ENCODE data around the gene FOXN3. TPM values are rescaled to one million over a fixed set of nuclear protein-coding genes. Genes with fewer than 3 reads are reported as not detected.
A peak's percentile ranks its signal among the peaks of the same experiment; 100 is the strongest.

The FOXN3 gene
- total and polyA plus RNA-seq, 2 donors (not counting 1 experiment from before 2014, with no cell fraction given): 27.9 to 33.3 TPM

DNA sequence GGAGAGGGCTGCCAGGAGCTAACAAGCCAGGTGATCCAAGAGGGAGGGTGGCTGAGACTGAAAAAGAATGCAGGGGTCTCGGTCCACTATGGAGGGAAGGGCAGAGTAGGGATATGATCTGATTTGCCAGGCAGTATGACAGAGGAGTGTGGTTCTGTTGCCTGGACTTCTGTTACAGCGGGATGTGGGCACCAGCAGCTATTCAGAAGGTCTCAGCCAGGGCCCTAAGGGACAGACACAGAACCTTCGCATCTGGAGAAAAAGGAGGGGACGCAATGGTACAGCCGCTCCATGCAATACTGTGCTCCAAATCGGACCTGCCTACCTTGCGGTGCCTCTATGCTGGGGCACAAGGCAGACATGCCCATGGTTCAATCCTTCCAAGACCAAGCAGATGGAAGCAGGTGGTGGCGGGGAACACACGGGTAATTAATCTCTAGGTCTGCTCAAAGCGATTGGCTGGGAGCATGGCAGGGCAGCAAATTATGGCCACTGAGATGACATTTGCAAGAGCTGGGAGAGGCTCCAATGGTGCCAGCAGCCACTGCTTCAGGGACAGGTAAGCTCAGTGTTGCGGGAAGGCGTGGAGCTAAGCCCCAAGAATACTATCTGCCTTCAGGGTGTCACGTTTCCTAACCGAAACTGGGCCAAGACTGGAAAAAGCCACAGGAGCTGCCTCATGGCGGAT is 185.5 kb downstream of the FOXN3 start:
- Histone ChIP-seq H3K27ac (ENCODE audit: insufficient read depth, low read length) (no peak overlapping the region), H3K4me1 (ENCODE audit: control insufficient read depth, extremely low read depth, insufficient read depth, low read length) (no peaks in the 10 kb centered on the region), H2AFZ (ENCODE audit: low read length) (no peak overlapping the region), H3K36me3 (ENCODE audit: control insufficient read depth, insufficient read depth, low read length) (no peaks in the 10 kb centered on the region), H3K9ac (ENCODE audit: insufficient read depth, low read length) (no peak overlapping the region), H4K20me1 (ENCODE audit: control insufficient read depth, extremely low read depth, insufficient read depth, low read length) (no peaks in the 10 kb centered on the region), H3K4me3 (replicated peaks in 1 of 4; ENCODE audit: control extremely low read depth in 1 of 4, insufficient read depth in 1 of 4, low read depth in 3 of 4, low read length in 4 of 4) (no peak overlapping the region), H3K9me3 (ENCODE audit: control insufficient read depth, insufficient read depth, low read depth, low read length) (no peaks in the 10 kb centered on the region), H3K79me2 (ENCODE audit: control insufficient read depth, insufficient read depth, low read length) (no peaks in the 10 kb centered on the region), H3K27me3 (ENCODE audit: control insufficient read depth, insufficient read depth, low read length) (no peaks in the 10 kb centered on the region), H3K4me2 (ENCODE audit: extremely low read depth, insufficient read depth, low read length) (no peak overlapping the region)
- DNase-seq (ENCODE audit: low read depth in 2 of 2): no peak
- TF ChIP-seq EZH2 (IDR thresholded peaks at IDR 0.05; ENCODE audit: low read length, missing control alignments): no peak
- TF ChIP-seq, protein P1, sequence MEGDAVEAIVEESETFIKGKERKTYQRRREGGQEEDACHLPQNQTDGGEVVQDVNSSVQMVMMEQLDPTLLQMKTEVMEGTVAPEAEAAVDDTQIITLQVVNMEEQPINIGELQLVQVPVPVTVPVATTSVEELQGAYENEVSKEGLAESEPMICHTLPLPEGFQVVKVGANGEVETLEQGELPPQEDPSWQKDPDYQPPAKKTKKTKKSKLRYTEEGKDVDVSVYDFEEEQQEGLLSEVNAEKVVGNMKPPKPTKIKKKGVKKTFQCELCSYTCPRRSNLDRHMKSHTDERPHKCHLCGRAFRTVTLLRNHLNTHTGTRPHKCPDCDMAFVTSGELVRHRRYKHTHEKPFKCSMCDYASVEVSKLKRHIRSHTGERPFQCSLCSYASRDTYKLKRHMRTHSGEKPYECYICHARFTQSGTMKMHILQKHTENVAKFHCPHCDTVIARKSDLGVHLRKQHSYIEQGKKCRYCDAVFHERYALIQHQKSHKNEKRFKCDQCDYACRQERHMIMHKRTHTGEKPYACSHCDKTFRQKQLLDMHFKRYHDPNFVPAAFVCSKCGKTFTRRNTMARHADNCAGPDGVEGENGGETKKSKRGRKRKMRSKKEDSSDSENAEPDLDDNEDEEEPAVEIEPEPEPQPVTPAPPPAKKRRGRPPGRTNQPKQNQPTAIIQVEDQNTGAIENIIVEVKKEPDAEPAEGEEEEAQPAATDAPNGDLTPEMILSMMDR (conservative IDR thresholded peaks at IDR 0.05 in 1 of 2, IDR thresholded peaks at IDR 0.05 in 1 of 2; ENCODE audit: low read depth in 1 of 2, low read length in 2 of 2): no peak

DNA sequence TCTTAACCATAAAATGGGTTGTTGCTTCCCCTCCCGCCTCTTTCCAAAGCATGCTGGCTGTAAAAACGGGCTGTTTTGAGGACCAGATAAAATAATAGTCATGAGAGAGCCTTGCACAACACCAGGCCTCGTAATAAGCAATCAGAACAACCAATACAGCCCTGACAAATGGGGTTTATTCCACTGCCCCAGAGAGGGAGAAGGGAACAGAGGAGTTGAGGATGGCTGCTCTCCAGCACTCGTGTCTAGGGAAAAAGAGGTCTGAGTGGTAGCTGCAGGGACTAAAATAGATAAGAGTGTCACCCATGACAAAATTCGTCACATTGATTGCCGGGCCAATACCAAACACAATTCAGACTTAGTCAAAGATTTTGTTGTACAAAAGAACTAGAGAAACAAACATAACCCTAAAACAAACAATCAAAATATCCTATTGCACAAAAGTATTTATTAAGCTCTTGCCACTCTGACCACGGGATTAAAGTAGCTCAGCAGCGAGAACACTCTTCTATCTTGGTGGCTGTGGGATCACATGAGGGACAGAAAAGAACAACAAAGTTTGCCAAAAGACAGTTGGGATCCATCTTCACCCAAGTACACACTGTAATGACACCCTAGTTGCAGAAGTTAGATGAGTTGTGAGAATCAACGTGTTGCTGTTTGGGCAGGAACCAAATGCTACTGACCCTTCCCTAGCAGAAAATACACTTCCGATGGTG is 188.0 kb downstream of the FOXN3 start:
- DNase-seq (ENCODE audit: low read depth in 2 of 2): peak in 1 of 2 donors; percentile 42
- H4K20me1 ChIP-seq (ENCODE audit: control insufficient read depth, extremely low read depth, insufficient read depth, low read length): no peaks in the 10 kb centered on the region
- no peak overlapping the region for H3K4me2 ChIP-seq (ENCODE audit: extremely low read depth, insufficient read depth, low read length)

DNA sequence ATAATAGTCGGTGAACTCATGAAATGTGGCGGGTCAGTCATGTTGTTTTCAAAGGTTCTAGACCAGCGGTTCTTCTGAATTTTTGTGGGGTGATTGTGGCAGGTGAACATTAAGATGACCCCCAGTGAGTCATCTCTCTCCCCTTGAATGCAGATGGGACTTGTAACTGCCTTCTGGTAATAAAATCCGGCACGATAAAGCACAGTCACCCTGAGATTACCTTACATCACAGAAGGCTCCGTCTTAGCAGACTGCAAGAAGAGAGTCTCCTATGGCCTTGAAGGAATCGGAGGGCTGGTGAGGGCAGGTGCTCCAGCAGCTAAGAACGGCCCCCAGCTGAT is 189.6 kb downstream of the FOXN3 start:
- Histone ChIP-seq H3K9ac (ENCODE audit: insufficient read depth, low read length) (no peak overlapping the region), H3K27me3 (ENCODE audit: control insufficient read depth, insufficient read depth, low read length) (no peaks in the 10 kb centered on the region), H3K4me3 (replicated peaks in 1 of 4; ENCODE audit: control extremely low read depth in 1 of 4, insufficient read depth in 1 of 4, low read depth in 3 of 4, low read length in 4 of 4) (no peak overlapping the region), H4K20me1 (ENCODE audit: control insufficient read depth, extremely low read depth, insufficient read depth, low read length) (no peaks in the 10 kb centered on the region), H3K4me1 (ENCODE audit: control insufficient read depth, extremely low read depth, insufficient read depth, low read length) (no peaks in the 10 kb centered on the region), H3K9me3 (ENCODE audit: control insufficient read depth, insufficient read depth, low read depth, low read length) (no peaks in the 10 kb centered on the region), H3K27ac (ENCODE audit: insufficient read depth, low read length) (no peak overlapping the region), H3K79me2 (ENCODE audit: control insufficient read depth, insufficient read depth, low read length) (no peaks in the 10 kb centered on the region), H2AFZ (ENCODE audit: low read length) (no peak overlapping the region), H3K4me2 (ENCODE audit: extremely low read depth, insufficient read depth, low read length) (no peak overlapping the region), H3K36me3 (ENCODE audit: control insufficient read depth, insufficient read depth, low read length) (no peaks in the 10 kb centered on the region)
- DNase-seq (ENCODE audit: low read depth in 2 of 2): peak in 1 of 2 donors; percentile 56
- TF ChIP-seq, protein P1 (conservative IDR thresholded peaks at IDR 0.05 in 1 of 2, IDR thresholded peaks at IDR 0.05 in 1 of 2; ENCODE audit: low read depth in 1 of 2, low read length in 2 of 2): no peak
- TF ChIP-seq EZH2 (IDR thresholded peaks at IDR 0.05; ENCODE audit: low read length, missing control alignments): no peak

More for the DNA sequence above, 188.0 kb downstream of the FOXN3 start:
- no peak overlapping the region for H3K9ac ChIP-seq (ENCODE audit: insufficient read depth, low read length)
- no peaks in the 10 kb centered on the region for H3K4me1 ChIP-seq (ENCODE audit: control insufficient read depth, extremely low read depth, insufficient read depth, low read length)
- H3K9me3 ChIP-seq (ENCODE audit: control insufficient read depth, insufficient read depth, low read depth, low read length): no peaks in the 10 kb centered on the region
- no peaks in the 10 kb centered on the region for H3K79me2 ChIP-seq (ENCODE audit: control insufficient read depth, insufficient read depth, low read length)
- H3K27me3 ChIP-seq (ENCODE audit: control insufficient read depth, insufficient read depth, low read length): no peaks in the 10 kb centered on the region
- H3K36me3 ChIP-seq (ENCODE audit: control insufficient read depth, insufficient read depth, low read length): no peaks in the 10 kb centered on the region
- H2AFZ ChIP-seq (ENCODE audit: low read length): no peak overlapping the region
- no peak overlapping the region for H3K27ac ChIP-seq (ENCODE audit: insufficient read depth, low read length)
- H3K4me3 ChIP-seq (replicated peaks in 1 of 4; ENCODE audit: control extremely low read depth in 1 of 4, insufficient read depth in 1 of 4, low read depth in 3 of 4, low read length in 4 of 4): no peak overlapping the region
- TF ChIP-seq EZH2 (IDR thresholded peaks at IDR 0.05; ENCODE audit: low read length, missing control alignments): no peak
- TF ChIP-seq, protein P1 (conservative IDR thresholded peaks at IDR 0.05 in 1 of 2, IDR thresholded peaks at IDR 0.05 in 1 of 2; ENCODE audit: low read depth in 1 of 2, low read length in 2 of 2): no peak
